GM12878 (cell line): ENCODE measurements around the gene WDR19. TPM values are rescaled to one million over a fixed set of nuclear protein-coding genes. Genes with fewer than 3 reads are reported as not detected.

Source experiments
- RCOR1 ChIP-seq: conservative IDR thresholded peaks from 2 replicates; pipeline ENCODE4 v1.6.1; 2012; ENCODE audit warnings: low read depth, low read length, improper control_type of control experiment
- polyA plus RNA-seq, 11 experiments: library from polyadenylated mRNA; depleted of rRNA in 4 of 11; unstranded in 6 of 11; stranded (reverse) in 5 of 11; fragments of >200 nt; fragmentation: Nextera tagmentation in 4 of 11; fragmentation: Illumina TruSeq in 1 of 11; extraction: Ambion mirVana in 4 of 11; extraction: Trizol in 1 of 11; gene quantifications; 1 replicate in 1 of 11; 2 replicates in 10 of 11; pipeline versions ENCODE4 v1.2.1 to v1.2.3, GENCODE V29; 2011 to 2016; ENCODE audit warnings: inconsistent platforms in 2 of 11, missing spikeins in 2 of 11, low read depth in 1 of 11
- small RNA-seq: library from RNA; depleted of rRNA; stranded (forward); fragments of <200 nt; gene quantifications from one replicate; pipeline ENCODE3, GENCODE V24; 2014
- total RNA-seq, 4 experiments: library from RNA; depleted of rRNA in 3 of 4; stranded (reverse); fragments of >200 nt in 3 of 4; fragmentation: Illumina TruSeq in 1 of 4; extraction: Trizol in 1 of 4; gene quantifications; 2 replicates each; pipeline versions ENCODE4 v1.2.1 to v1.2.3, GENCODE V29; 2013 to 2021
- TF ChIP-seq, protein P1 (sequence below): fragments of 450-650 bp; IDR thresholded peaks from 2 replicates; pipeline ENCODE4 v1.6.1; 2017; ENCODE audit warnings: antibody characterized with exemption, mild to moderate bottlenecking, moderate library complexity

WDR19 gene
- total and polyA plus RNA-seq, 10 of the 15 experiments (the other 5 are each of a cell fraction or from before 2014, with no cell fraction given) = 3.5 to 15.4 (median 7.3) TPM

DNA sequence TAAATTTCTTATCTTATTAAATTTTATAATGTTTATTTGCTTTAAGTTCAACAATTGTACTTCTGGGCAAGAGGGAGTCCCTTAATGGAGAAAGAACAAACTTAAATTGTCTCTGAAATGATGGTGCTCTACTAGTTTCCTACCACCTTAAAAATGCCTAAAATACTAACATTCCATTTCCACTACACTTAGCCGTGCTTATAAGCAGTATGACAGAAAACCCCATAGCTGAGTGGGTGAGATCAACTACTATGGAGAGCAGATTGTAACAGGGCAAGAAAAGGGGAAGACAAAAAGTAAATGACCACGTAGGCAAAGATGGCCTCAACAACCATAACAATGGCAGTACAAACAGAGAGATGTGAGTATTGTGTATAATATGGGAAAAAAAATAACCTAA, 148.9 kb downstream of the WDR19 start (continued):
- TF ChIP-seq, protein P1, sequence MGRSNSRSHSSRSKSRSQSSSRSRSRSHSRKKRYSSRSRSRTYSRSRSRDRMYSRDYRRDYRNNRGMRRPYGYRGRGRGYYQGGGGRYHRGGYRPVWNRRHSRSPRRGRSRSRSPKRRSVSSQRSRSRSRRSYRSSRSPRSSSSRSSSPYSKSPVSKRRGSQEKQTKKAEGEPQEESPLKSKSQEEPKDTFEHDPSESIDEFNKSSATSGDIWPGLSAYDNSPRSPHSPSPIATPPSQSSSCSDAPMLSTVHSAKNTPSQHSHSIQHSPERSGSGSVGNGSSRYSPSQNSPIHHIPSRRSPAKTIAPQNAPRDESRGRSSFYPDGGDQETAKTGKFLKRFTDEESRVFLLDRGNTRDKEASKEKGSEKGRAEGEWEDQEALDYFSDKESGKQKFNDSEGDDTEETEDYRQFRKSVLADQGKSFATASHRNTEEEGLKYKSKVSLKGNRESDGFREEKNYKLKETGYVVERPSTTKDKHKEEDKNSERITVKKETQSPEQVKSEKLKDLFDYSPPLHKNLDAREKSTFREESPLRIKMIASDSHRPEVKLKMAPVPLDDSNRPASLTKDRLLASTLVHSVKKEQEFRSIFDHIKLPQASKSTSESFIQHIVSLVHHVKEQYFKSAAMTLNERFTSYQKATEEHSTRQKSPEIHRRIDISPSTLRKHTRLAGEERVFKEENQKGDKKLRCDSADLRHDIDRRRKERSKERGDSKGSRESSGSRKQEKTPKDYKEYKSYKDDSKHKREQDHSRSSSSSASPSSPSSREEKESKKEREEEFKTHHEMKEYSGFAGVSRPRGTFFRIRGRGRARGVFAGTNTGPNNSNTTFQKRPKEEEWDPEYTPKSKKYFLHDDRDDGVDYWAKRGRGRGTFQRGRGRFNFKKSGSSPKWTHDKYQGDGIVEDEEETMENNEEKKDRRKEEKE = no peak
- TF ChIP-seq RCOR1 = no peak

Small RNAs within 50 kb of the gene (small RNA-seq; reads per million reads assigned to genes)
- gene RNU6-32P = not detected

Other genes starting within 250 kb of the WDR19 start
- gene TMEM156, start 150.1 kb upstream of the WDR19 start, total RNA-seq (2014; rRNA removed) = 28.1 and 30.8 TPM in 2 replicates
- 43.3 and 46.2 TPM in 2 replicates for gene TMEM156, start 150.1 kb upstream of the WDR19 start, total RNA-seq (2014; rRNA removed; fragmentation: Illumina TruSeq; extraction: Trizol)
- 18.4 and 20.8 TPM in 2 replicates for gene TMEM156, start 150.1 kb upstream of the WDR19 start, total RNA-seq (2021)
- 44.0 and 82.4 TPM in 2 replicates for gene TMEM156, start 150.1 kb upstream of the WDR19 start, polyA plus RNA-seq (2011; rRNA removed)
- 48.3 and 67.7 TPM in 2 replicates for gene TMEM156, start 150.1 kb upstream of the WDR19 start, polyA plus RNA-seq (2014; fragmentation: Illumina TruSeq; extraction: Trizol)
- 10 to 100 TPM; 35.0 to 36.2 TPM for gene TMEM156, start 150.1 kb upstream of the WDR19 start, polyA plus RNA-seq (2014; fragmentation: Nextera tagmentation; extraction: Ambion mirVana)
- 20.5 and 30.4 TPM in 2 replicates for gene TMEM156, start 150.1 kb upstream of the WDR19 start, polyA plus RNA-seq (2014; rRNA removed)
- 10 to 100 TPM; 22.4 to 27.2 TPM for gene TMEM156, start 150.1 kb upstream of the WDR19 start, polyA plus RNA-seq (2016; fragmentation: Nextera tagmentation; extraction: Ambion mirVana)
- gene KLHL5, start 120.3 kb upstream of the WDR19 start, total RNA-seq (2014; rRNA removed) = 11.7 and 14.2 TPM in 2 replicates
- 19.5 and 21.6 TPM in 2 replicates for gene KLHL5, start 120.3 kb upstream of the WDR19 start, total RNA-seq (2014; rRNA removed; fragmentation: Illumina TruSeq; extraction: Trizol)
- gene KLHL5, start 120.3 kb upstream of the WDR19 start, total RNA-seq (2021) = 16.9 and 19.7 TPM in 2 replicates
- gene KLHL5, start 120.3 kb upstream of the WDR19 start, polyA plus RNA-seq (2011; rRNA removed) = 27.3 and 31.3 TPM in 2 replicates
- 15.7 and 20.2 TPM in 2 replicates for gene KLHL5, start 120.3 kb upstream of the WDR19 start, polyA plus RNA-seq (2014; fragmentation: Illumina TruSeq; extraction: Trizol)
- 1 to 10 TPM; 4.7 to 7.4 TPM for gene KLHL5, start 120.3 kb upstream of the WDR19 start, polyA plus RNA-seq (2014; fragmentation: Nextera tagmentation; extraction: Ambion mirVana)
- gene KLHL5, start 120.3 kb upstream of the WDR19 start, polyA plus RNA-seq (2014; rRNA removed) = 12.1 and 13.5 TPM in 2 replicates
- 10 to 100 TPM in 1 of 2 experiments, 1 to 10 TPM in 1; 9.8 to 10.6 TPM for gene KLHL5, start 120.3 kb upstream of the WDR19 start, polyA plus RNA-seq (2016; fragmentation: Nextera tagmentation; extraction: Ambion mirVana)
- gene RFC1, start 183.8 kb downstream of the WDR19 start, total RNA-seq (2014; rRNA removed) = 44.0 and 44.2 TPM in 2 replicates
- gene RFC1, start 183.8 kb downstream of the WDR19 start, total RNA-seq (2014; rRNA removed; fragmentation: Illumina TruSeq; extraction: Trizol) = 66.9 and 68.1 TPM in 2 replicates
- gene RFC1, start 183.8 kb downstream of the WDR19 start, total RNA-seq (2021) = 40.5 and 41.1 TPM in 2 replicates
- 26.8 and 32.5 TPM in 2 replicates for gene RFC1, start 183.8 kb downstream of the WDR19 start, polyA plus RNA-seq (2011; rRNA removed)
- gene RFC1, start 183.8 kb downstream of the WDR19 start, polyA plus RNA-seq (2014; fragmentation: Illumina TruSeq; extraction: Trizol) = 67.8 and 78.8 TPM in 2 replicates
- 10 to 100 TPM; 24.1 to 30.0 TPM for gene RFC1, start 183.8 kb downstream of the WDR19 start, polyA plus RNA-seq (2014; fragmentation: Nextera tagmentation; extraction: Ambion mirVana)
- gene RFC1, start 183.8 kb downstream of the WDR19 start, polyA plus RNA-seq (2014; rRNA removed) = 17.6 and 22.5 TPM in 2 replicates
- 10 to 100 TPM; 39.5 to 41.2 TPM for gene RFC1, start 183.8 kb downstream of the WDR19 start, polyA plus RNA-seq (2016; fragmentation: Nextera tagmentation; extraction: Ambion mirVana)
- under 0.01 and 0.05 TPM in 2 replicates for gene KLB, start 224.4 kb downstream of the WDR19 start, total RNA-seq (2014; rRNA removed)
- gene KLB, start 224.4 kb downstream of the WDR19 start, total RNA-seq (2014; rRNA removed; fragmentation: Illumina TruSeq; extraction: Trizol) = 0.04 and 0.05 TPM in 2 replicates
- 0.08 and 0.11 TPM in 2 replicates for gene KLB, start 224.4 kb downstream of the WDR19 start, total RNA-seq (2021)
- gene KLB, start 224.4 kb downstream of the WDR19 start, polyA plus RNA-seq (2011; rRNA removed) = 0.01 TPM in 1 of 2 replicates, not detected in the other
- 0.01 and 0.05 TPM in 2 replicates for gene KLB, start 224.4 kb downstream of the WDR19 start, polyA plus RNA-seq (2014; fragmentation: Illumina TruSeq; extraction: Trizol)
- under 1 TPM; 0.08 to 0.13 TPM for gene KLB, start 224.4 kb downstream of the WDR19 start, polyA plus RNA-seq (2014; fragmentation: Nextera tagmentation; extraction: Ambion mirVana)
- 0.01 and 0.04 TPM in 2 replicates for gene KLB, start 224.4 kb downstream of the WDR19 start, polyA plus RNA-seq (2014; rRNA removed)
- gene KLB, start 224.4 kb downstream of the WDR19 start, polyA plus RNA-seq (2016; fragmentation: Nextera tagmentation; extraction: Ambion mirVana) = under 1 TPM; 0.03 to 0.09 TPM